Measurements from ENCODE around the gene ATR.

GRCh38 chr3:142580061-142580423 is 1.5 kb upstream of the ATR start:
- no peak for TF ChIP-seq RFX5 (IDR thresholded peaks at IDR 0.05)
- TF ChIP-seq CBX2 (IDR thresholded peaks at IDR 0.05; ENCODE audit: borderline replicate concordance, low read depth), result no peak
- TF ChIP-seq, protein P1, sequence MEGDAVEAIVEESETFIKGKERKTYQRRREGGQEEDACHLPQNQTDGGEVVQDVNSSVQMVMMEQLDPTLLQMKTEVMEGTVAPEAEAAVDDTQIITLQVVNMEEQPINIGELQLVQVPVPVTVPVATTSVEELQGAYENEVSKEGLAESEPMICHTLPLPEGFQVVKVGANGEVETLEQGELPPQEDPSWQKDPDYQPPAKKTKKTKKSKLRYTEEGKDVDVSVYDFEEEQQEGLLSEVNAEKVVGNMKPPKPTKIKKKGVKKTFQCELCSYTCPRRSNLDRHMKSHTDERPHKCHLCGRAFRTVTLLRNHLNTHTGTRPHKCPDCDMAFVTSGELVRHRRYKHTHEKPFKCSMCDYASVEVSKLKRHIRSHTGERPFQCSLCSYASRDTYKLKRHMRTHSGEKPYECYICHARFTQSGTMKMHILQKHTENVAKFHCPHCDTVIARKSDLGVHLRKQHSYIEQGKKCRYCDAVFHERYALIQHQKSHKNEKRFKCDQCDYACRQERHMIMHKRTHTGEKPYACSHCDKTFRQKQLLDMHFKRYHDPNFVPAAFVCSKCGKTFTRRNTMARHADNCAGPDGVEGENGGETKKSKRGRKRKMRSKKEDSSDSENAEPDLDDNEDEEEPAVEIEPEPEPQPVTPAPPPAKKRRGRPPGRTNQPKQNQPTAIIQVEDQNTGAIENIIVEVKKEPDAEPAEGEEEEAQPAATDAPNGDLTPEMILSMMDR (IDR thresholded peaks at IDR 0.05), result no peak
- TF ChIP-seq EP300 (IDR thresholded peaks at IDR 0.05), result no peak
- TF ChIP-seq POLR2A (IDR thresholded peaks at IDR 0.05; ENCODE audit: low read length), result no peak
- TF ChIP-seq REST (IDR thresholded peaks at IDR 0.05), result no peak
- TF ChIP-seq CHD4 (IDR thresholded peaks at IDR 0.05; ENCODE audit: borderline replicate concordance), result no peak
